ENCODE measurements around the gene TTC22.

DNA sequence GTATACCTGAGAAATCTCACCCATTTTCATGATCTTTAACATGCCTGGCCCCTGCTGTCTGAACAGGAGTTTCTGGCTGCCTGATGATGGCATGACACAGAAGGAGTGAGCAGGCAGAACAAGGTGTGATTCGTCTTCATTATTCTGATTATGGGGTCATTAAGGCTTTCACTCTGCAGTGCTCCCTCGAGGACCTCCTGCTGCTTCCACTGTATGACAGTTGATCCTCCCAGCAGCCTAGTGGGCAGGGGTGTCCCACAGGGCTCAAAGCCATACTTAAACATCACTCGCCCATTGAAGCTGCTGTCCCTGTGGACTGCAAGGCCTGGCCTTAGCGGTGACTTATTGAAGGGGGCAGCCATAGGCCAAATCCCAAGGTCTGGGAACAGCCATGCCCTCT lies 24.1 kb downstream of the TTC22 start:
- TF ChIP-seq CTCF (IDR thresholded peaks at IDR 0.05) (no peak), EZH2 (IDR thresholded peaks at IDR 0.05) (no peak), EZH2phosphoT487 (IDR thresholded peaks at IDR 0.05) (no peak)

Data from neural progenitor cell (in vitro differentiated cells).